Measurements from ENCODE around the gene NRROS. TPM values are rescaled to one million over a fixed set of nuclear protein-coding genes. Genes with fewer than 3 reads are reported as not detected.

Gene NRROS
- polyA plus RNA-seq, 2 of the 4 experiments (the other 2 are of a cell fraction): not detected

GRCh38 chr3:196629228-196629627 lies 10.3 kb upstream of the NRROS start (continued):
- TF ChIP-seq E2F6 (IDR thresholded peaks at IDR 0.05; ENCODE audit: borderline replicate concordance, low read depth) (no peak), KDM5A (IDR thresholded peaks at IDR 0.05) (no peak), CHD2 (IDR thresholded peaks at IDR 0.05; ENCODE audit: low read length, partially characterized antibody) (no peak), SREBF2 (IDR thresholded peaks at IDR 0.05) (no peak)

- TF ChIP-seq HOXB5 (CRISPR knock-in tag; IDR thresholded peaks at IDR 0.05) (no peak), HOXB13 (CRISPR knock-in tag; IDR thresholded peaks at IDR 0.05; ENCODE audit: low read depth) (no peak), MAX (IDR thresholded peaks at IDR 0.05) (no peak), RAD21 (conservative IDR thresholded peaks at IDR 0.05 in 1 of 2, IDR thresholded peaks at IDR 0.05 in 1 of 2) (no peak), KDM5A (IDR thresholded peaks at IDR 0.05) (no peak), ATOH8 (CRISPR knock-in tag; IDR thresholded peaks at IDR 0.05; ENCODE audit: low read depth) (no peak), CTCF (IDR thresholded peaks at IDR 0.05) (no peak), TFCP2L1 (CRISPR knock-in tag; IDR thresholded peaks at IDR 0.05) (no peak), EP300 (IDR thresholded peaks at IDR 0.05) (no peak), ZFP36 (IDR thresholded peaks at IDR 0.05; ENCODE audit: borderline replicate concordance, partially characterized antibody) (no peak), FOSB (CRISPR knock-in tag; IDR thresholded peaks at IDR 0.05) (no peak), NPAS2 (CRISPR knock-in tag; IDR thresholded peaks at IDR 0.05; ENCODE audit: borderline replicate concordance) (no peak), MYC (IDR thresholded peaks at IDR 0.05; ENCODE audit: borderline replicate concordance, low read length) (no peak), HMGXB4 (CRISPR knock-in tag; IDR thresholded peaks at IDR 0.05; ENCODE audit: borderline replicate concordance) (no peak), HDAC2 (IDR thresholded peaks at IDR 0.05) (no peak), RNF2 (IDR thresholded peaks at IDR 0.05; ENCODE audit: borderline replicate concordance, low read depth) (no peak), CHD2 (IDR thresholded peaks at IDR 0.05; ENCODE audit: low read length, partially characterized antibody) (no peak), PHF8 (IDR thresholded peaks at IDR 0.05; ENCODE audit: borderline replicate concordance, low read depth) (no peak)
- no peaks in the 10 kb centered on the region for H3K9me3 ChIP-seq
- H3K27ac ChIP-seq: peak overlapping the region; percentile 90 to 96
- peak overlapping the region; percentile 90 for H3K4me2 ChIP-seq
- ChIA-PET CTCF (interaction anchor here (1.0 to 1.6 kb wide), 3 partner anchors 17 to 28 kb away, joined by 3 to 7 read pairs (median 3); no protein-coding TSS in a partner anchor), POLR2A (interaction anchor here (0.6 to 1.1 kb wide), 2 partner anchors 9 to 19 kb away, joined by 4 to 9 read pairs; no protein-coding TSS in a partner anchor)
- WGBS (ENCODE audit: missing lambda C conversion rate): 67% methylated on average over 5 of the region's 5 CpGs
- H3K4me1 ChIP-seq: peaks cover 12% of the 10 kb centered on the region; the same call in 2 of the 3 replicates
- ATAC-seq: no peak
- DNase-seq (ENCODE audit: low read depth in 1 of 2, low spot score in 1 of 2): no peak
- FAIRE-seq: no peak
- H3K4me3 ChIP-seq: peak overlapping the region; percentile 58
These were observed 7.8 kb upstream of the NRROS start for GRCh38 chr3:196631682-196632045.

Data from A549 (cell line).